Activated CD4-positive, alpha-beta memory T cell treated with anti-CD3 and anti-CD28 coated beads, Interleukin-2, amount 10 ng/mL, durations not matched to agents 7 days and 5 days (primary cell): ENCODE data around the gene SMAD2. TPM values are rescaled to one million over a fixed set of nuclear protein-coding genes. Genes with fewer than 3 reads are reported as not detected.
"Not testable (repeated sequence)": the region's sequence is repeated elsewhere in the genome, so short reads cannot be mapped to it uniquely, and the experiment has no call there.

Experiments used
- CTCF ChIA-PET: fragments of 350-600 bp; sonication (Branson Sonifier 250); formaldehyde crosslinking; loops from one replicate; lab custom pipeline; 2021; ENCODE audit warnings: antibody characterized with exemption, inconsistent platforms; lab: Charles Lee
- POLR2A ChIA-PET: fragments of 350-600 bp; sonication (Branson Sonifier 250); formaldehyde crosslinking; loops from one replicate; lab custom pipeline; 2021; ENCODE audit warnings: antibody characterized with exemption; lab: Charles Lee
- DNase-seq: peaks from one replicate; pipeline ENCODE4 v3.0.0-alpha.2; 2020
- H3K27ac Mint-ChIP-seq: one replicate; pipeline ENCODE4 v1.8.0; 2021; ENCODE audit warnings: mild to moderate bottlenecking, mixed read lengths
- H3K27me3 Mint-ChIP-seq: one replicate; pipeline ENCODE4 v1.8.0; 2021; ENCODE audit warnings: mixed read lengths
- H3K36me3 Mint-ChIP-seq: one replicate; pipeline ENCODE4 v1.8.0; 2021; ENCODE audit warnings: low read depth, mixed read lengths
- H3K4me1 Mint-ChIP-seq: one replicate; pipeline ENCODE4 v1.8.0; 2021; ENCODE audit warnings: mixed read lengths
- H3K4me3 Mint-ChIP-seq: one replicate; pipeline ENCODE4 v1.8.0; 2021; ENCODE audit warnings: mild to moderate bottlenecking, mixed read lengths
- H3K9me3 Mint-ChIP-seq: one replicate; pipeline ENCODE4 v1.8.0; 2021; ENCODE audit warnings: mixed read lengths
- total RNA-seq, 2 experiments: library from RNA; stranded (reverse); gene quantifications; one replicate each; pipeline ENCODE4 v1.2.3, GENCODE V29; 2021

The SMAD2 gene
- total RNA-seq, 2 experiments from 2014 or later = 170 to 174 TPM

- CTCF ChIA-PET = no interaction called here
- Mint-ChIP-seq H3K4me3 (no peak overlapping the region), H3K4me1 (no peaks in the 10 kb centered on the region), H3K27me3 (no peaks in the 10 kb centered on the region), H3K27ac (no peak overlapping the region), H3K36me3 (peaks cover 76% of the 10 kb centered on the region), H3K9me3 (peaks cover 9% of the 10 kb centered on the region)
- DNase-seq = no peak
- POLR2A ChIA-PET = no interaction called here
Measured at GRCh38 chr18:47863041-47863440, 67.4 kb downstream of the SMAD2 start.

- CTCF ChIA-PET = no interaction called here
- H3K9me3 Mint-ChIP-seq = peaks cover 18% of the 10 kb centered on the region
- H3K27ac Mint-ChIP-seq = no peak overlapping the region
Measured at GRCh38 chr18:47858607-47859006, 71.9 kb downstream of the SMAD2 start.

GRCh38 chr18:47847635-47848034 lies 82.8 kb downstream of the SMAD2 start:
- H3K4me3 Mint-ChIP-seq = no peak overlapping the region
- ChIA-PET POLR2A (no interaction called here), CTCF (no interaction called here)
- no peaks in the 10 kb centered on the region for H3K4me1 Mint-ChIP-seq
- DNase-seq = no peak
- H3K27me3 Mint-ChIP-seq = no peaks in the 10 kb centered on the region
- no peak overlapping the region for H3K27ac Mint-ChIP-seq
- H3K9me3 Mint-ChIP-seq = no peaks in the 10 kb centered on the region
- peaks cover 42% of the 10 kb centered on the region for H3K36me3 Mint-ChIP-seq

More at GRCh38 chr18:47858607-47859006, 71.9 kb downstream of the SMAD2 start:
- no peaks in the 10 kb centered on the region for H3K4me1 Mint-ChIP-seq
- H3K27me3 Mint-ChIP-seq = no peaks in the 10 kb centered on the region
- POLR2A ChIA-PET = no interaction called here
- no peak overlapping the region for H3K4me3 Mint-ChIP-seq
- DNase-seq = no peak
- peaks cover 77% of the 10 kb centered on the region for H3K36me3 Mint-ChIP-seq

- Mint-ChIP-seq H3K4me3 (no peak overlapping the region), H3K9me3 (no peaks in the 10 kb centered on the region), H3K36me3 (peaks cover 54% of the 10 kb centered on the region), H3K27me3 (no peaks in the 10 kb centered on the region), H3K4me1 (no peaks in the 10 kb centered on the region), H3K27ac (no peak overlapping the region)
- ChIA-PET POLR2A (no interaction called here), CTCF (no interaction called here)
- no peak for DNase-seq
Measured at GRCh38 chr18:47846431-47846830, 84.0 kb downstream of the SMAD2 start.

- Mint-ChIP-seq H3K4me1 (no peaks in the 10 kb centered on the region), H3K36me3 (peaks cover 63% of the 10 kb centered on the region)
- POLR2A ChIA-PET = no interaction called here
Measured at GRCh38 chr18:47844828-47845498, 85.5 kb downstream of the SMAD2 start.

GRCh38 chr18:47842836-47843235 lies 87.6 kb downstream of the SMAD2 start:
- DNase-seq = no peak
- ChIA-PET POLR2A (no interaction called here), CTCF (no interaction called here)
- no peaks in the 10 kb centered on the region for H3K4me1 Mint-ChIP-seq
- no peaks in the 10 kb centered on the region for H3K27me3 Mint-ChIP-seq
- no peak overlapping the region for H3K4me3 Mint-ChIP-seq
- no peak overlapping the region for H3K27ac Mint-ChIP-seq
- peaks cover 70% of the 10 kb centered on the region for H3K36me3 Mint-ChIP-seq
- no peaks in the 10 kb centered on the region for H3K9me3 Mint-ChIP-seq

More at GRCh38 chr18:47844828-47845498, 85.5 kb downstream of the SMAD2 start:
- no peaks in the 10 kb centered on the region for H3K27me3 Mint-ChIP-seq
- H3K9me3 Mint-ChIP-seq = no peaks in the 10 kb centered on the region
- CTCF ChIA-PET = no interaction called here
- no peak overlapping the region for H3K27ac Mint-ChIP-seq
- H3K4me3 Mint-ChIP-seq = no peak overlapping the region
- no peak for DNase-seq

GRCh38 chr18:47838396-47838795 lies 92.1 kb downstream of the SMAD2 start:
- Mint-ChIP-seq H3K4me1 (no peaks in the 10 kb centered on the region), H3K27ac (no peak overlapping the region), H3K4me3 (no peak overlapping the region), H3K27me3 (no peaks in the 10 kb centered on the region), H3K36me3 (peaks cover 69% of the 10 kb centered on the region), H3K9me3 (no peaks in the 10 kb centered on the region)
- ChIA-PET POLR2A (no interaction called here), CTCF (no interaction called here)
- no peak for DNase-seq

GRCh38 chr18:47832348-47832747 lies 98.1 kb downstream of the SMAD2 start:
- ChIA-PET CTCF (no interaction called here), POLR2A (no interaction called here)
- H3K27me3 Mint-ChIP-seq = no peaks in the 10 kb centered on the region
- peaks cover 43% of the 10 kb centered on the region for H3K36me3 Mint-ChIP-seq
- H3K27ac Mint-ChIP-seq = no peak overlapping the region
- H3K4me3 Mint-ChIP-seq = no peak overlapping the region
- DNase-seq = no peak
- no peaks in the 10 kb centered on the region for H3K9me3 Mint-ChIP-seq
- peaks cover 3% of the 10 kb centered on the region for H3K4me1 Mint-ChIP-seq

- Mint-ChIP-seq H3K36me3 (peaks cover 44% of the 10 kb centered on the region), H3K9me3 (no peaks in the 10 kb centered on the region), H3K27me3 (no peaks in the 10 kb centered on the region), H3K4me3 (no peak overlapping the region), H3K4me1 (peaks cover 3% of the 10 kb centered on the region), H3K27ac (no peak overlapping the region)
- CTCF ChIA-PET = no interaction called here
- DNase-seq = no peak
- POLR2A ChIA-PET = interaction anchor here (1.0 kb wide), 1 partner anchor 17 kb away, joined by 3 read pairs; no protein-coding TSS in a partner anchor
Measured at GRCh38 chr18:47831351-47831750, 99.1 kb downstream of the SMAD2 start.

- DNase-seq = no peak
- H3K4me1 Mint-ChIP-seq = peaks cover 3% of the 10 kb centered on the region
- ChIA-PET CTCF (no interaction called here), POLR2A (interaction anchor here (1.0 kb wide), 1 partner anchor 18 kb away, joined by 3 read pairs; no protein-coding TSS in a partner anchor)
- H3K36me3 Mint-ChIP-seq = peaks cover 45% of the 10 kb centered on the region
- H3K4me3 Mint-ChIP-seq = no peak overlapping the region
- no peaks in the 10 kb centered on the region for H3K27me3 Mint-ChIP-seq
- H3K27ac Mint-ChIP-seq = no peak overlapping the region
- no peaks in the 10 kb centered on the region for H3K9me3 Mint-ChIP-seq
Measured at GRCh38 chr18:47830772-47831171, 99.7 kb downstream of the SMAD2 start.

GRCh38 chr18:47829831-47830230 lies 100.6 kb downstream of the SMAD2 start:
- Mint-ChIP-seq H3K36me3 (peaks cover 46% of the 10 kb centered on the region), H3K9me3 (no peaks in the 10 kb centered on the region), H3K27me3 (no peaks in the 10 kb centered on the region), H3K4me3 (no peak overlapping the region), H3K27ac (no peak overlapping the region), H3K4me1 (peaks cover 3% of the 10 kb centered on the region)
- no peak for DNase-seq
- CTCF ChIA-PET = interaction anchor here (0.7 kb wide), 1 partner anchor 24 kb away, joined by 3 read pairs; no protein-coding TSS in a partner anchor
- POLR2A ChIA-PET = no interaction called here

GRCh38 chr18:47828031-47828430 lies 102.4 kb downstream of the SMAD2 start:
- CTCF ChIA-PET, H3K4me3 Mint-ChIP-seq: not testable (repeated sequence)

GRCh38 chr18:47826157-47827074 lies 104.0 kb downstream of the SMAD2 start:
- DNase-seq = no peak
- no peaks in the 10 kb centered on the region for H3K27me3 Mint-ChIP-seq
- no peak overlapping the region for H3K27ac Mint-ChIP-seq
- H3K4me3 Mint-ChIP-seq = no peak overlapping the region
- peaks cover 45% of the 10 kb centered on the region for H3K36me3 Mint-ChIP-seq
- H3K9me3 Mint-ChIP-seq = no peaks in the 10 kb centered on the region
- H3K4me1 Mint-ChIP-seq = no peaks in the 10 kb centered on the region
- CTCF ChIA-PET = interaction anchor here (1.4 kb wide), 1 partner anchor 11 kb away, joined by 3 read pairs; no protein-coding TSS in a partner anchor
- POLR2A ChIA-PET = interaction anchor here (0.6 kb wide), 1 partner anchor 18 kb away, joined by 3 read pairs; no protein-coding TSS in a partner anchor

More at GRCh38 chr18:47828031-47828430, 102.4 kb downstream of the SMAD2 start:
- POLR2A ChIA-PET, H3K9me3 Mint-ChIP-seq, H3K27ac Mint-ChIP-seq, DNase-seq, H3K4me1 Mint-ChIP-seq, H3K27me3 Mint-ChIP-seq: not testable (repeated sequence)
- H3K36me3 Mint-ChIP-seq = peaks cover 50% of the 10 kb centered on the region
